GM19025 (cell line): ENCODE measurements around the gene C2CD2.

Source experiments
- ATAC-seq: cut with Tn5 transposase; IDR thresholded peaks from one replicate; pipeline ENCODE4 v1.9.1; 2021; ENCODE audit warnings: mild to moderate bottlenecking, low read depth, moderate library complexity; ENCODE audit not compliant: unreplicated experiment

Gene C2CD2

DNA sequence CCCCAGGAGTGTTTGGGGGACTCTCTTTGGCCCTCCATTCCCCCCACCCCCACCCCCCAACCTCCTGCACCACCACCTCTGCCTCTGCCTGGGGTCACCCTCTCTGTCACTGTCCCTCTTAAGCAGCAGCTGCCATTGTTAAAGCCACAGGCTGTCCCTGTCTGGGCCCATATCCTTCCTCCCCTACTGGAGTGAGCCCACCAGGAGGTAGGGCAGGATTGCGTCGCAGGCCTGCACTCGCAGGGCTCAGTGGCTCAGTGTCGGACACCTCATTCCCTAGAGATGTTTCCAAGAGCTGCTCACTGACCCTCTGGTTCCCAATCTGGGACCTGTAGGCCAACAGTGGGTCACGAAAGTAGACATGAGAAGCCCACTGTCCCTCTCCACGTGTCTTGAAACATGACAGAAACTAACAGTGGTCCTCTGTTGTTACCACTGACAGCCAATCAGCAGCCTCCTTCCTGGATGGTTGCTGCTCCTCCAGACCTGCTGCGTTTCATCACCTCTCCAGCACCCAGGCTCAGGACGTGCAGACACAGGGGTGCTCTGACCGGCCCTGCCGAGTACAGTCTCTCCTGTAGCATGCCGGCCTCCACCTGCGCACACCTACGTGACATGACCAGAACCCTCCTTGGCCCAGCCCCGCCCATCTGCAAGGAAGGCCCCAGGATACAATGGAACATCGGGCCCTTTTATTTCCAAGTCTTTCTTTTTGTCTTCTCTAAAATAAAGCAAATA is 82.4 kb downstream of the C2CD2 start:
- no peak for ATAC-seq

DNA sequence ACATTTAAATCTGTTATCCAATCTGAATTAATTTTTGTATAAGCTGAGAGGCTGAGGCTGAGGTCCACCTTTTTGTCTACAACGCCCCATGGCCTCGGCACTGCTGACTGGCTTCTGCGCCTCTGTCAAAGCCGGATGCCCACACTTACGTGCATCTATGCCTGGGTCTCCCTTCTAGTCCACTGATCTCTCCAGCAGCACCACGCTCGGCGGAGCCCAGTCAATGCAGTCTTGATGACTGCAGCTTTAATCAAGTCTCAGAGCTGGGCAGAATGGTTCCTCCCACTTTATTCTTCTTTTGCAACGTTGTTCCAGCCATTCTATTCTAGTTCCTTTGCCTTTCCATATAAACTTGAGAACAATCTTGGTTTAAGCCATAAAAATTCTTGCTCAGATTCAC is 84.0 kb downstream of the C2CD2 start:
- ATAC-seq: no peak

DNA sequence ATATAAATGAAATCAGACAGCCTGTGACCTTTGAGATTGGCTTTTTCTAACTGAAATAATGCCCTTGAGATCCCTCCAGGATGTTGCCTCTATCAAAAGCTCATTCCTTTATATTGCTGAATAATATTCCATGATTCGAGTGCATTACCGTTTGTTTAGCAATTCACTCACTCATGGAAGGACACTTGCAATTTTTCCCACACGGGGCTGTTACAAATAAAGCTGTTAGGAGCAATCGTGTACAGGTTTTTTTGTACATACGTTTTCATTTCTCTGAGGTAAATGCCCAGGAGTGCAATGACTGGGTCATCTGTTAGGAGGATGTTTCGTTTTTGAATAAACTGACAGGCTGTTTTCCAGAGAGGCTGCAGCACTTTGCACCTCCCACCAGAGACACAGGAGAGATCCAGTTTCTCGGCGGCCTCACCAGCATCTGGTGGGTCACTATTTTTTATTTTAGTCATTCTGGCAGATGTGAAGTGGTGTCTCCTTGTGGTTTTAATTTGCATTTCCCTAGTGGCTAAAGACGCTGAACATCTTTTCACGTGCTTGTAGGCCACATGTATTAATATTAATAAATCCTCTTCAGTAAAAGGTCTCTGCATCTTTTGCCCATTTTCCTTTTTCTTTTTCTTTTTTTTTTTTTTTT is 85.6 kb downstream of the C2CD2 start:
- peak; percentile 46 for ATAC-seq

DNA sequence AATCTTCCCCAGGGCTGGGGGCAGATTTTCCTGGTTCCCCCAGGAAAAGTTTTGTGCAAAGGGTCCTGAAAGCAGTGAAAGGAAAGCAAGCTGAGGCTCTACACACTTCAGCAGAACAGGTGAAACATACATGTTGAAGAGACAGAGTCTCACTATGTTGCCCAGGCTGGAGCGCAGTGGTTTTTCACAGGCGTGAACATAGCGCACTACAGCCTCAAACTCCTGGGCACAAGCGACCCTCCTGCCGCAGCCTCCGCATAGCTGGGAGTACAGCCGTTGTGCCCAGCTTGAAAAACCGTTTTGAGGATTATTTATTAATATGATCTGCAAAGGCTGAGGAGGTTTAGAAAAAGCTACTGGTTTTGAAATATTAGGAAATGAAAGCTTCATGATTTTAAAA is 86.5 kb downstream of the C2CD2 start:
- ATAC-seq: no peak

DNA sequence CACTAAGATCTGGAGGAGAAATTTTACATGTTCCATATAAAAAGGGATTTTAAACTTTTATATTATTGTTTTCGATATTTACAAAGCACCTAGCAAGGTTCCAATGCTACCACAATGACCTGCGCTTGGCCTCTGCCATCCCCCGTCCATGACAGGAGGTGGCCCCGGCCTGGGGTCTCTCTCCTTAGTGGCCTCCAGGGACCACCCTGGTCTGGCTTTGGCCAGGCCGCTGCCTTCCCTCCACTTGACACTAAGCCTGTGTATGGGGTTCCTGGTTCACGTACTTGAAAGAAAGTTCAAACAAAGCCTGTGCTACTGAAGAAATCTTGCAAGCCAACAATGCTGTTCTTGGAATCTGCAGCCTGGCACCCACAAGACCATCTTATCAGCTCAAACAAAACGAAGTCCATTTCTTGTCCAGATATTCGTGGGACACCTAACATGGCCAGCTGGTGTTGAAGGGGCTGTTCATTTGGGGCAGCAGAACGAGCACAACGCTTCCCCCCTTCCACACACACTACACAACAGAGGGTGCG is 87.5 kb downstream of the C2CD2 start:
- no peak for ATAC-seq

DNA sequence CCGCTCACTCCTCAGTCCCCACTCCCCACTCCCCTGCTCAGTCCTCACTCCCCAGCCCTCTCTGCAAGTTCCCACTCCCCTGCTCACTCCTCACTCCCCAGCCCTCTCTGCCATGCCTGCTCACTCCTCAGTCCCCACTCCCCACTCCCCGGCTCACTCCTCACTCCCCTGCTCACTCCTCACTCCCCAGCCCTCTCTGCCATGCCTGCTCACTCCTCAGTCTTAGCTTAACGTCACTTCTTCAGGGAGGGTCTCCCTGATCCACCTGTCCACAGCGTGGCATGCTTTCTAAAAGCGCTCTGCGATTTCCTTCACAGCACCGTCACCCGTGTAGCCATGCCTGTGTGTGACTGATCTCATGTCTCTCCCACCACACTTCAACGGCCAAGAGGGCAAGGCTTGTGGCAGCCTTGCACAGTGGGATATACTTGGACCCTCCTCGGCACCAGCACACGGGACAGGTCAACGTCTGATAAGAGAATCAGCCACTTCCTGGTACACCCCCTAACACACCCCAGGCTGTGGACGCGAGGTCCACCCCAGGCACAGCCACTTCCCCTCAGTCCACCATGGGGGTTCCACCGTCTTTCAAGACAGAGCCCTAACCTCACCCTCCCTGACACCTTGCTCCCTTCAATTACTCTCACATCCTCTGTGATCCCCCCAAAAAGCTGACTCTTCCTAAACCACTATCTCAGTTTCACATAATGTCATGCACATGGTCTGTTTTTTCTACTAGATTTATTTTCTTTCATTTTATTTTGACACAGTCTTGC is 88.6 kb downstream of the C2CD2 start:
- peak; percentile 61 for ATAC-seq

DNA sequence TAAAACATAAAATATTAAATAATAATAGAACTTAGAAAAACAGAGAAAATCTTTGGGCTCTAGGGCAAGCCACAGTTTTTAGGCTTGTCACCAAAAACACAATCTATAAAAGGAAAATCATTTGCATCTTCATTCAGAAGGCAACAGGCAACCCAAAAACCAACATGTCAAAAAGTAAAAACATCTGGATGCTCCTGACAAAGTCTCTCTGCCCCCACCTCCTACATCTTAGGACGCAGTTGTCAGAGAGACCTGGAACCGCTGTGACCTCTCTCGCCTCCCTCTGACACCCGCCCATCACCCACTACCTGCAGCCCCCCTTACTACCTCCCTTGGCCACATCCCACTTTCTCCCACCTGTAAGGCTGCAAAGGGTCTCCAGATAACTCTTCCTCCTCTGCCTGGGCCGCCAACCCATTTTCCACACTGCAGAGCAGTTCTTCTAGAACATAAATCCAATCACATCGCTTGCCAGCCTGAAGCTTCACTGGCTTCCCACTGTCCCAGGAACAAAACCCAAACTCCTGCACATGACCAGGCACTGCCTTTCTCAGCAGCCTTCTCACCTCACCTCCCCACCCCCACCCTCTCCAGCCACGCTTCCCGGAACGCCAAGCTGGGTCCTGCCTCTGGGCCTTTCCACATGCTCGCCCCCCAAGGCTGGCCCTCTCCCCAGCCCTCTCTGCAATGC is 89.4 kb downstream of the C2CD2 start:
- ATAC-seq: no peak

DNA sequence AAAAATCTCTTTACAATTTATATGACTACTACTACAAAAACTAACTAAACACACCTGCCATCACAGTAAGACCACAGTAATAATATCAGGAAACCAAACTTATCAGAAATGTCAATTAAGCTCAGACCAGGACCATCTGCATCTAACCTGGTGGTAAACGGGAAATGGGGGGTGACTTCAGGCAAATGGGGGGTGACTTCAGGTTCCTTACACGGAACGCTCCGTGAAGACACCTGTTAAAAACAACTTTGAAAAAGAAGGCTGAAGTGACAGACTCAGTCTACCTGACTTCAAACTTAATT is 90.4 kb downstream of the C2CD2 start:
- ATAC-seq: no peak

DNA sequence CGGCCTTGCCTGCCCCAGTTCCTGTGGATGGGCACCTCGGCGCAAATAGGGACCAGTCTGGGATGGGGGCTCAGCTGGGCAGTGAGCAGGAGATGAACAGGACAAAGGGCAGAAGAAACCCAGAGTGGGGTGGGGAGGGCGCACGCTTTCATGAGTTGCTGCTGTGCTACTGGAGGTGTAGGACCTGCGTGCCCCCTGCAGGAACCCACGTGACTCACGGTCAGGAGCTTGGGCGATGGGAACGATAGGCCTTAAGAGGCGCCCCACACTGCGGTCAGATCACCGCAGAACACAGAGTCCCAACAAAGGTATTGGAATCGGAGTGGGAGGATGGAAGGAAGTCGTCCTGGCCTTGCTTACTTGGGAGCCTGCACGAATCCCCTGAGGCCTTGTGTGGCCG is 91.8 kb downstream of the C2CD2 start:
- no peak for ATAC-seq

DNA sequence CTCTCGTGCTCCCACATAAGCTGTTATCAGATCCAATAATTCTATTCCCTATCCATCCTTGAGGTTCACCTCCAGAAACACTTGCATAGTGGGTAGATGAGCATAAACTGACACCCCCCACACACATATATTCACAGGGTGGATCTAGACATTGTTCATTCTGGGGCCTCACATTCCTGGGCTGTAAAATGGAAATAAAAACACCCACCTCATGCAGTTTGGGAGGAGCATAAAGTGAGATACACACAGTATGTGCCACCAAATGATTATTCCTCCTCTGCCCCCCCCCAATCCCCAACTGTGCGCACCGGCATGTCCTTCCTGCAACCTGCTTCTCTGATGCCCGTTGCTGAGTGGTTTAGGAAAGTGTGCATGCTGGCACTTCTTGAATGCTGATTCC is 92.6 kb downstream of the C2CD2 start:
- no peak for ATAC-seq

DNA sequence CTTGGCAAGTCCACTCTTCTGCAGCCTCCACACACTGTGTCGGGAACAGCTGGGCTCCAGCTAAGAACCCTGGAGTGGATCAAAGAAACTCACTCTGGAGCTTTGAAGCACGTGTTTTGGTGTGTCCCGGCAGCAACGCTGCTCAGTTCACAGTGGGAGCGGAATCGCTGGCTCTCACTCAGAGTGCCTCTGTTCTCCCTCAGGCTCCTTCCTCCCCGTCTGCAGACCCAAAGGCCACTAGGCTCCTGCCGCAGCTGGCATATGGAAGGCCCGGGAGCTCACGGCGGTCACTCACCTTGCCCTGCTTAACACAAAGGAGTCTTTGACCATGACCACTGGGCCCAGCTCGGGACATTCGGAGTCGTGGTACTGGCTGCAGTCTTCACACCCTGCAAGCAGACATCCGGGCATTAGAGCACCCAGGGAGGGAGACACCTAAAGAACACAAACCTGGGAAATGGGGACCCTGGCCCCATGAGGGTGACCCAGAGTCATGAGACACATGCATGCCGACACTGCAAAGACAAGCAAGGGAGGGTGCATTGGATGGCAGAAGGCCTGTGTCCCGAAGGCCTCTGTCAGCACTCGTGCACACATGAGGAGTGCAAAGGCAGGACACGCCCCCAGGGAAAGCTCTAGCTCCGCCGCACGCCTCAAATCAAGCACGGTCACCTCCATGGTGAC is 94.4 kb downstream of the C2CD2 start:
- no peak for ATAC-seq

DNA sequence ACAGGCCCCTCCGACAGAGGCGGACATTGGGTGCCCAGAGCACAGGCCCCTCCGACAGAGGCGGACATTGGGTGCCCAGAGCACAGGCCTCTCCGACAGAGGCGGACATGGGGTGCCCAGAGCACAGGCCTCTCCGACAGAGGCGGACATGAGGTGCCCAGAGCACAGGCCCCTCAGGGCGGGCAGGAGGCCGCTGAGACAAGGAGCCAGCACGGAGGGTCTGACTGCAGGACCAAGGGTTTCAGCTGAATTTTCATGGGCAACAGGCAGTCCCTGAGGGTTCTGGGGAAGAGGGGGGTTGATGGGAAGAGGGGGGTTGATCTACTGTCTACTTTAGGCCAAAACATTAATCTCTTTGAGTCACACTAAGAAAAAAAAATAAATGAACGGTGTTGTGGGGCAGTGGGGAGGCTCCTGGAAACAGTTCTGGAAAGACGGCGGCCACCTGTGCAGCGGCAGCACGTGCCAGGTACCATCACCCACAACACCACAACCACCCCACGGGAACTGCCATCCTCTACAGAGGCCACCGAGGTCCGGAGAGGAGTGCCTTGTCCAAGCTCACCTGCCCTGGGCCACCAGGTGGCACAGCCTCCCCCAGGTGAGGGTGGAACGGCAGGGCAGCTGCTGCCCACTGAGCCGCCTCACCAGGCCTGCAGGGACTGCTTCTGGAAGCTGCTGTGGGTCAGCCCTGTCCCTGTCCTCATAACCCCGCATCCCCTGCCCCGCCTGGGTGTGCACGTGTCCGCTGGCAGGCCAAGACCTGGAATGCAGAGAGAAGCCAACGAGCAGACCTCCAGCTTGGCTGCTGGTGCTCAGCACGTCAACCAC is 95.1 kb downstream of the C2CD2 start:
- no peak for ATAC-seq

DNA sequence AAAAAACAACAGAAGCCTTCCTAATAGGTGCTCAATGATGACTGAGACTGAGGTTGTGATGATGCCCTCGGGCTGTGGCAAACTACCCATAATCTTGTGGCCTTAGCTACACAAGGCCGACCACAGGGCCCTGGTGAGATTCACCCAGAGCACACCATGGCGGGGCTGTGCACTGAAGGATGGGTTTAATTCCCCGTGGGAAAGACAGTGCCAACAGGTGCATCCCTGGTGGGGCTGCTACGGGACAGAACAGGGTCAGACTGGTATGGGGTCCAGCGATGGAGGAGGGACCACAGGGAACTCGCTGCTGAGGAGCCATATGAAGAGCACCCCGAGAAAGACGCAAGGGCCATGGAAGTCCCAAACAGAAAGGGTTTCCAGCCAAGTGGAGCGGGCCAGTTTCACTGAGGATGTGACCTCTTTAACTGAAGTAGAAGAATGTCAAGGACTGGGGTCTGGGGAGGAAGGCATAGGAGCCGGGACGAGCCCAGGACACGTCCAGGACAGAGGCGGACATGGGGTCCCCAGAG is 96.0 kb downstream of the C2CD2 start:
- ATAC-seq: no peak

DNA sequence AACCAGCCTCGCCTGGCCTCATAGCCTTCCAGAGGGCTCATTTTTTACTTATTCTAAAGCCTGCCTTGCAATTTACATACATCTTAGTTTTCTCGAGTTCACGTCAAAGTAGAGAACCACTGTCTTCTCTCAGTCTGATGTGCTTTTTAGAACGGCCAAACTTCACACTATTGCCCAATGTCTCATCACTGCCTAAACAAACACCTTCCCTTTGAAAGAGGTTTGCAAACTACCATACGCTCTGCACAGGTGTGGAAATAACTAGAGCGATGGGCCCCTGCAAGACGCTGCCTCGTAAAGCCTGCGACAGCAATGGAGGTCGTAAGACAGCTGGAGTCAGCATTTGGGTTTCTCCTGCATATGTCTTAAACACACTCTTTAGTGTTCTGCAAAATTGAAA is 97.2 kb downstream of the C2CD2 start:
- no peak for ATAC-seq

DNA sequence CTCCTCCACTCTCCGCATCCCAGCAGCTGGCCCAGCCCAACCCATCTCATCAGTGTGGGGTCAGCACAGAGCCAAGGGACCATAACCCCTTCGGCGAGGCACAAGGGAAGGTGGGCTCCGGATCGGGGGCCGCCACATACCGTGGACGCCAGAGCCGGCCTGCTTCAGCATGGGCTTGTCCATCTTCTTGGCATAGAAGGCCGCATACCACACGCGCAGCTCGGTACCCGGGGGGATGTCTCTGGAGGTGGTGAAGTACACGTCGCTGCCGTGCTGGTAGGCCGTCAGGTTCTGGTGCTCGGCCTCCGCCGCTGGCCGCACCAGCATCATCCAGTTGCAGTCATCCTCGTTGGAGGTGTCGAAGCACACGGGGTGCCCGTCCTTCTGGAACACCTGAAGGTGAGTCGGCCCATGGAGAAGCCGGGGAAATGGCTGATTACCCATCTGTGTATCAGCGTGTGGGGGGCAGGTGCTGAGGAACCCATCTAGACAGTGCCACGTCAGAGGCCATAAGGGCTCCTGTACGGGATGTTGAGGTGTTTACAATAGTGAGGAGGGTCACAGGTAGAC is 99.3 kb downstream of the C2CD2 start:
- ATAC-seq: no peak

DNA sequence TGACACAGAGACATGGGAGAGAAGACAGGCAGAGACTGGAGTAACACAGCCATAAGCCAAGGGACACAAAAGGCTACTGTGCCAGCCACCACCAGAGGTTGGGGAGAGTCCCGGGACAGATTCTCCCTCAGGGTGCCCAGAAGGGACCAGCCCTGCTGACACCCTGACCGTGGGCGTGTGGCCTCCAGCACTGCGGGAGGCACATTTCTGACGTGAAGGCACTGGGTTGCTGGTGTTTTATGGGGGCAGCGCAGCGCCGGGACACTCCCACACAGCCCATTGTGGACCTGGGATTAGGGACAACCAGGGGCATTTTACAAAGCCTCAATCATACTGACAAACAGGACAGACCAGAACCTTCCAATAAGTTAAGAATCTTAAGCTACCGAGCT is 100.9 kb downstream of the C2CD2 start:
- no peak for ATAC-seq

DNA sequence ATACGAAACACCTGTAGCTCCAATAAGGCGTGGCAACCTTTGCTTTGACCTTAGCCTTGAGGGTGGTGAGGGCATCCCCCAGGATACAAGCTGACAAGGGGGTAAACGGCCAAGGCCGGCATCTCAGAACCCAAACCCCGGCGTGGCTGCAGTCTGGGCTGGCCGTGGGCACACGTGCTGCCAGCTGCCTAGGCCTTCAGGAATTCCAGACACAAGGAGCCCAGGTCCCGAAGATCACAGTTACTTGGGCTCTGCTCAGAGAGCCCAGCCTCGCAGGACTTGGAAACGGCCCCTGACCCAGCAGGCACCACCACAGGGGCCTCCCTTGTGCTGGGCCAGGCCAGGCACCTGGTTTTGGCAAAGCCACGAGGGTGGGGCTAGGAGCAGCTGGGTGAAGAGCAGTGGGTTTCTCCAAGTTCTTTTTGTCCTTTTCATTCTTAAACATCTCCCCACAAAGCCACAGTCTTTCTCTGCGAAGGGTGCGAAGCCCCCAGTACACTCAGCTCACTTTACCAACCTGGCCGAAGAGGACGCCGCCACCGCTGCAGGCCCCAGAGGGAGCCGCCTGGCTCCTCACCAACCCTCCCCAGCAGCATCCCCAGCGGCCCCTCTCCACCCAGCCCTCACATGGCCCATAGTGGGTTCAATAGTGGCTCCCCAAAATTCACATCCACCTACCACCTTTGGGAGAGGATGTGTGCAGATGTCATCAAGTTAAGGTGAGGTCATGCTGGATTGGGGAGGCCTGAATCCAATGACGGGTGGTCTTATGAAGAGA is 101.5 kb downstream of the C2CD2 start:
- no peak for ATAC-seq

DNA sequence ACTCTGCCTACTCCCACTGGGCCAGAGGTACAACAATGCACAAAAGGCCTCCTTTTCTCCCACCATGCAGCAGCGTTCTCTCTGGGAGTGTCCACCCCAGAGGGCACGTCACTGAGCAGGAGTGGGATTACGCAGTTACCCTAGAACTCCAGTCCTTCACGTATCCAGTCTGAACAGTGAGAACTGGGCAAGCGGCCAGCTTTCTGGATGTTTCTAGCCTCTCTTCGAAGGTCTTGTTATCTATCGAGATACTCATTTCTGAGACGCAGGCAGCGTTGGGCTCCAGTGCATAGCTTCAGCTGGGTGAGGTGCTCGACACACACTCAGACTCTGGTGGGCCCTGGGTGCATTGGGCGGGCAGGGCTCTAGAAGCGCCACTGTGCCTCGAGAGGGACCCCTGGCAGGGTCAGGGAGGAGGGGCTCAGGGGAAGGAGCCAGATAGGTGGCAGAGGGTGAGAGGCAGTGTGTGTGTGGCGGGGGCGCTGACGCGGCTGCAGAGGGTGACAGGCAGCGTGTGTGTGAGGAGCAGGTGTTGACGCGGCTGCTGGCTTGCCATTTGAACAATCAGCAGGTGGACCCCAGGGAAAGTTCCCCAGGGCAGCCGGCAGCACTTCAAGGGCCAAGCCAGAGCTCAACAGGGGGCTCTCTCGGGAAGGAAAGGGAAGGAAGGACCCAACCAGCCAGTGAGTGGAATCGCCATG is 102.6 kb downstream of the C2CD2 start:
- ATAC-seq: no peak
